NB4 (cell line): ENCODE data around the gene PBX1.

Source experiments
- DNase-seq: peaks from one replicate; pipeline ENCODE4 v3.0.0; 2010; ENCODE audit warnings: low read depth
- H3K4me3 ChIP-seq: one replicate; pipeline ENCODE4 v1.5.1; 2011; ENCODE audit warnings: mild to moderate bottlenecking, low read depth, low read length, moderate library complexity
- CTCF ChIP-seq: IDR thresholded peaks from one replicate; pipeline ENCODE4 v1.5.1; 2012; ENCODE audit warnings: low read depth, low read length
- MAX ChIP-seq: IDR thresholded peaks from 2 replicates; pipeline ENCODE4 v1.6.1; 2011; ENCODE audit warnings: low read depth, low read length
- MYC ChIP-seq: IDR thresholded peaks from 2 replicates; pipeline ENCODE4 v1.6.1; 2011; ENCODE audit warnings: low read depth, low read length
- POLR2A ChIP-seq: IDR thresholded peaks from 2 replicates; pipeline ENCODE4 v1.6.1; 2011; ENCODE audit warnings: mild to moderate bottlenecking; ENCODE audit not compliant: insufficient read length; ENCODE audit errors: extremely low read depth

The PBX1 gene

GRCh38 chr1:164667600-164667999 is 108.6 kb downstream of the PBX1 start:
- DNase-seq = no peak

GRCh38 chr1:164668491-164669400 is 109.8 kb downstream of the PBX1 start:
- DNase-seq = no peak

More at GRCh38 chr1:164667600-164667999, 108.6 kb downstream of the PBX1 start:
- TF ChIP-seq POLR2A (no peak), CTCF (no peak), MAX (no peak), MYC (no peak)
- H3K4me3 ChIP-seq = no peak overlapping the region

GRCh38 chr1:164670026-164670425 is 111.0 kb downstream of the PBX1 start:
- TF ChIP-seq POLR2A (no peak), MYC (no peak), CTCF (no peak), MAX (no peak)
- no peak overlapping the region for H3K4me3 ChIP-seq
- DNase-seq = no peak

More at GRCh38 chr1:164668491-164669400, 109.8 kb downstream of the PBX1 start:
- TF ChIP-seq MAX = no peak
- TF ChIP-seq CTCF = no peak
- TF ChIP-seq POLR2A = no peak
- TF ChIP-seq MYC = no peak
- no peak overlapping the region for H3K4me3 ChIP-seq

- no peak for DNase-seq
- TF ChIP-seq CTCF (no peak), MYC (no peak), MAX (no peak), POLR2A (no peak)
- H3K4me3 ChIP-seq = no peak overlapping the region
Observed at GRCh38 chr1:164670786-164671185, 111.8 kb downstream of the PBX1 start.

GRCh38 chr1:164671323-164671965 is 112.5 kb downstream of the PBX1 start:
- no peak for TF ChIP-seq POLR2A
- no peak for TF ChIP-seq CTCF
- TF ChIP-seq MAX = no peak
- TF ChIP-seq MYC = no peak
- DNase-seq = no peak
- no peak overlapping the region for H3K4me3 ChIP-seq
